Loucy (cell line): ENCODE results near the gene CARD19.
A peak's percentile ranks its signal among the peaks of the same experiment; 100 is the strongest.

ENCODE experiments used
- H2AFZ ChIP-seq: fragments of 200-600 bp; sonication (generic); 2 replicates; pipeline ENCODE4 v1.6.0; 2016; ENCODE audit warnings: antibody characterized with exemption, mild to moderate bottlenecking, low read length, moderate library complexity
- H3F3A ChIP-seq: fragments of 200-600 bp; 2 replicates; pipeline ENCODE4 v1.6.0; 2016; ENCODE audit warnings: antibody characterized with exemption, low read depth, mild to moderate bottlenecking
- H3K27me3 ChIP-seq: fragments of 200-600 bp; sonication (generic); 2 replicates; pipeline ENCODE4 v1.6.1; 2014; ENCODE audit warnings: low read length, mild to moderate bottlenecking; ENCODE audit not compliant: insufficient read depth, poor library complexity, severe bottlenecking
- H3K36me3 ChIP-seq: fragments of 200-600 bp; sonication (generic); 2 replicates; pipeline ENCODE4 v1.6.1; 2016; ENCODE audit warnings: low read length; ENCODE audit not compliant: insufficient read depth
- H3K4me1 ChIP-seq: fragments of 200-600 bp; sonication (generic); 2 replicates; pipeline ENCODE4 v1.5.1; 2014; ENCODE audit warnings: low read length, mild to moderate bottlenecking; ENCODE audit not compliant: insufficient read depth, poor library complexity, severe bottlenecking
- H3K4me2 ChIP-seq: fragments of 200-600 bp; sonication (generic); 2 replicates; pipeline ENCODE4 v1.6.0; 2014; ENCODE audit warnings: antibody characterized with exemption, low read length, low read depth, mild to moderate bottlenecking; ENCODE audit not compliant: poor library complexity, severe bottlenecking
- H3K4me3 ChIP-seq: fragments of 200-600 bp; sonication (generic); 2 replicates; pipeline ENCODE4 v1.5.1; 2014; ENCODE audit warnings: low read length, mild to moderate bottlenecking, mixed read lengths; ENCODE audit not compliant: poor library complexity, severe bottlenecking
- H3K79me2 ChIP-seq: fragments of 200-600 bp; sonication (generic); 2 replicates; pipeline ENCODE4 v1.6.1; 2014; ENCODE audit warnings: low read length; ENCODE audit not compliant: insufficient read depth
- H3K9ac ChIP-seq: fragments of 200-600 bp; sonication (generic); 2 replicates; pipeline ENCODE4 v1.6.0; 2014; ENCODE audit warnings: mild to moderate bottlenecking, low read depth, low read length, moderate library complexity; ENCODE audit not compliant: poor library complexity, severe bottlenecking
- H3K9me2 ChIP-seq: fragments of 200-600 bp; sonication (generic); replicated peaks from 2 replicates; pipeline ENCODE4 v1.6.1; 2016; ENCODE audit warnings: low read depth, low read length, mixed read lengths
- H3K9me3 ChIP-seq: fragments of 200-600 bp; sonication (generic); 2 replicates; pipeline ENCODE4 v1.6.1; 2014; ENCODE audit warnings: mild to moderate bottlenecking, antibody characterized with exemption, low read length, low read depth; ENCODE audit not compliant: insufficient read depth
- H4K20me1 ChIP-seq: fragments of 200-600 bp; sonication (generic); 2 replicates; pipeline ENCODE4 v1.6.0; 2014; ENCODE audit warnings: antibody characterized with exemption, low read length, mild to moderate bottlenecking; ENCODE audit not compliant: insufficient read depth, poor library complexity, severe bottlenecking
- EZH2phosphoT487 ChIP-seq: fragments of 200-600 bp; IDR thresholded peaks from 2 replicates; pipeline ENCODE4 v1.6.1; 2018; ENCODE audit warnings: antibody characterized with exemption, mild to moderate bottlenecking, moderate library complexity, borderline replicate concordance
- TF ChIP-seq, protein P1 (sequence below): fragments of 200-600 bp; sonication (generic); conservative IDR thresholded peaks from 2 replicates; pipeline ENCODE4 v1.5.1; 2014; ENCODE audit warnings: mild to moderate bottlenecking, antibody characterized with exemption, low read length

Gene CARD19

DNA sequence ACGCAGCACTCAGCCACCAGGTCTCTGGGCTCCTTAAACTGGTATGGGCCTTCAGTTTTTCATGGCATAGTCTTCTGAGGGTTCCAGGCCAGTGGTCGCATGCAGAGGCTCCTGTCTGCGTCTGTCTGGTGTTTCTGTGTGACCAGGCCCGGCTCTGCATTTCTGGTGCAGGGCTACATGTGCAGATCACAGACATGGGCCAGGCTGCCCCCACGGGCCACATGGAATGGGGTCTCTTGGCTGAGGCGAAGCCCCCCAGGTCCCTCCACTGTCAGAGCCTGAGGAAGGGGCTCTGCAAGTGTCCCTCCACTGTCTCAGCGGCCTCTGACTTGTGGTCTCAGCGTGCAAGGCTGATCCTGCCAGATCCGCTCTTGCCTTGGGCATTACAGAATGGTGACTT, 15.6 kb upstream of the CARD19 start:
- Histone ChIP-seq H2AFZ (no peak overlapping the region), H3K4me1 (peaks cover 36% of the 10 kb centered on the region), H3K36me3 (no peaks in the 10 kb centered on the region), H3K9ac (no peak overlapping the region), H3K4me3 (no peak overlapping the region), H3K9me2 (no peaks in the 10 kb centered on the region), H3K27me3 (no peaks in the 10 kb centered on the region), H3K4me2 (no peak overlapping the region), H3K9me3 (no peaks in the 10 kb centered on the region), H3F3A (no peaks in the 10 kb centered on the region), H3K79me2 (no peaks in the 10 kb centered on the region), H4K20me1 (no peaks in the 10 kb centered on the region)
- TF ChIP-seq, protein P1, sequence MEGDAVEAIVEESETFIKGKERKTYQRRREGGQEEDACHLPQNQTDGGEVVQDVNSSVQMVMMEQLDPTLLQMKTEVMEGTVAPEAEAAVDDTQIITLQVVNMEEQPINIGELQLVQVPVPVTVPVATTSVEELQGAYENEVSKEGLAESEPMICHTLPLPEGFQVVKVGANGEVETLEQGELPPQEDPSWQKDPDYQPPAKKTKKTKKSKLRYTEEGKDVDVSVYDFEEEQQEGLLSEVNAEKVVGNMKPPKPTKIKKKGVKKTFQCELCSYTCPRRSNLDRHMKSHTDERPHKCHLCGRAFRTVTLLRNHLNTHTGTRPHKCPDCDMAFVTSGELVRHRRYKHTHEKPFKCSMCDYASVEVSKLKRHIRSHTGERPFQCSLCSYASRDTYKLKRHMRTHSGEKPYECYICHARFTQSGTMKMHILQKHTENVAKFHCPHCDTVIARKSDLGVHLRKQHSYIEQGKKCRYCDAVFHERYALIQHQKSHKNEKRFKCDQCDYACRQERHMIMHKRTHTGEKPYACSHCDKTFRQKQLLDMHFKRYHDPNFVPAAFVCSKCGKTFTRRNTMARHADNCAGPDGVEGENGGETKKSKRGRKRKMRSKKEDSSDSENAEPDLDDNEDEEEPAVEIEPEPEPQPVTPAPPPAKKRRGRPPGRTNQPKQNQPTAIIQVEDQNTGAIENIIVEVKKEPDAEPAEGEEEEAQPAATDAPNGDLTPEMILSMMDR: no peak
- TF ChIP-seq EZH2phosphoT487: no peak

DNA sequence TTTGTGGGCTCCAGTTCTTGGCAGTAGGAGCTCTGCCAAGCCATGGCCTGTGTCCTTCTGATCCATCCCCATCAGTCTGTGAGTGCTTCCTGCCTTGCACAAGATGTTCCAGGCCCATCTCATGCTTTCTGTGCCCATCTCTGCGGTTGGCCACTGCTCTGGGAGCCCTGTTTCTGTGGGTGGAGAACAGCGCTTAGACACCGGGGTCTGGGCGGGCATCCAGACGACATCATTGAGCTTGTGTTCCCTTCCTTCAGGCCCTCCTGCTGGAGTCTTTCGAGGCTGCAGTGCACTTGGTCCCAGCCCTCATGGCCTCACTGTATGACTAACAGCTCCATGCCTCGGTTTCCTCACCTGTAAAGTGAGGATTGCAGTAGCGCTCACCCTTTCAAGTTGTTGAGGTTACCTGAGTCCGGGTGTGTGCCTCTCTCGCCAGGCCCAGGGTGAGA, 14.9 kb upstream of the CARD19 start:
- TF ChIP-seq, protein P1: no peak
- no peak for TF ChIP-seq EZH2phosphoT487
- H3K4me1 ChIP-seq: peaks cover 36% of the 10 kb centered on the region
- no peak overlapping the region for H3K4me2 ChIP-seq
- no peaks in the 10 kb centered on the region for H3K79me2 ChIP-seq
- no peaks in the 10 kb centered on the region for H3K36me3 ChIP-seq
- H2AFZ ChIP-seq: no peak overlapping the region
- no peaks in the 10 kb centered on the region for H3K9me2 ChIP-seq
- H3K27me3 ChIP-seq: no peaks in the 10 kb centered on the region
- H4K20me1 ChIP-seq: no peaks in the 10 kb centered on the region
- no peaks in the 10 kb centered on the region for H3F3A ChIP-seq
- H3K4me3 ChIP-seq: no peak overlapping the region
- H3K9ac ChIP-seq: no peak overlapping the region
- no peaks in the 10 kb centered on the region for H3K9me3 ChIP-seq

DNA sequence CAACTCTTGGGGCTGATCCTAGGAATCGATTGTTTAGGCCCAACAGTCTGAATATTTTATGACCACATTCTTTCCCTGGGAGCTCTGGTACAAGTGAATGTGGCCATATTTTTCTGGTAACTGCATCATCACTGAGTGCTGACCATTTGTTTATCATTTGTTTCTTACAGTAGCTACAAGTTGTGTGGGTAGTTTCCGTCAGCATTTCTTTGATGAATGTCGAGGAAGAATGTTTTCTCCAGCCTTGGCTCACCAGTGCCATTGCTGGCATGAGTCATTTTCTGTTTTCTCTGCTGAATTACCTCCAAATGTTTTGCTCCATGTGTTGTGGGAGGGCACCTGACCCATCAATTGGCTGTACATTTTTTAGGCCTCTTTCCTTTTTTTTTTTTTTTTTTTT, 14.1 kb upstream of the CARD19 start:
- H3F3A ChIP-seq: no peaks in the 10 kb centered on the region
- no peak for TF ChIP-seq EZH2phosphoT487
- TF ChIP-seq, protein P1: no peak
- H3K9me3 ChIP-seq: no peaks in the 10 kb centered on the region
- no peaks in the 10 kb centered on the region for H4K20me1 ChIP-seq
- no peak overlapping the region for H3K4me2 ChIP-seq
- no peaks in the 10 kb centered on the region for H3K27me3 ChIP-seq
- peaks cover 37% of the 10 kb centered on the region for H3K4me1 ChIP-seq
- 0 out of 2 replicates have a peak overlapping the region, but pooled peaks have one; percentile 36 for H2AFZ ChIP-seq
- no peaks in the 10 kb centered on the region for H3K36me3 ChIP-seq
- H3K4me3 ChIP-seq: no peak overlapping the region
- no peaks in the 10 kb centered on the region for H3K9me2 ChIP-seq
- H3K9ac ChIP-seq: no peak overlapping the region
- H3K79me2 ChIP-seq: no peaks in the 10 kb centered on the region
